Measurements from ENCODE around the gene CMBL. TPM values are rescaled to one million over a fixed set of nuclear protein-coding genes. Genes with fewer than 3 reads are reported as not detected.

Gene CMBL
- total and polyA plus RNA-seq, 2 of the 13 experiments (the other 11 are each of a cell fraction or from before 2014, with no cell fraction given) = 11.5 to 17.0 TPM

- TF ChIP-seq ZNF770 (CRISPR knock-in tag; IDR thresholded peaks at IDR 0.05) (peak; percentile 91), SMARCC2 (IDR thresholded peaks at IDR 0.05) (no peak), ATF2 (CRISPR knock-in tag; IDR thresholded peaks at IDR 0.05) (0 out of 2 replicates have a peak, but pooled peaks have one; percentile 11), ZSCAN29 (CRISPR knock-in tag; conservative IDR thresholded peaks at IDR 0.05) (no peak), SRSF9 (IDR thresholded peaks at IDR 0.05; ENCODE audit: borderline replicate concordance, insufficient read depth, low read depth, low read length, poor library complexity, severe bottlenecking) (no peak), ATF7-NPFF (CRISPR knock-in tag; IDR thresholded peaks at IDR 0.05; ENCODE audit: low read depth) (no peak), SNAPC4 (CRISPR knock-in tag; IDR thresholded peaks at IDR 0.05) (no peak), YEATS4 (CRISPR knock-in tag; IDR thresholded peaks at IDR 0.05; ENCODE audit: borderline replicate concordance) (peak; percentile 63; the same call in 1 of the 2 replicates), ZNF781 (CRISPR knock-in tag; IDR thresholded peaks at IDR 0.05; ENCODE audit: borderline replicate concordance, not compliant biosample characterization) (no peak), ZNF614 (CRISPR knock-in tag; IDR thresholded peaks at IDR 0.05; ENCODE audit: borderline replicate concordance) (peak; percentile 24; the same call in 1 of the 2 replicates), ZNF260 (CRISPR knock-in tag; IDR thresholded peaks at IDR 0.05; ENCODE audit: borderline replicate concordance, low read depth) (no peak), ZC3H4 (CRISPR knock-in tag; IDR thresholded peaks at IDR 0.05; ENCODE audit: borderline replicate concordance) (no peak), ATAD3A (CRISPR knock-in tag; IDR thresholded peaks at IDR 0.05) (no peak), ZNF674 (CRISPR knock-in tag; IDR thresholded peaks at IDR 0.05; ENCODE audit: low read depth) (no peak), MIER3 (CRISPR knock-in tag; IDR thresholded peaks at IDR 0.05; ENCODE audit: borderline replicate concordance) (no peak), ZNF230 (CRISPR knock-in tag; IDR thresholded peaks at IDR 0.05) (no peak), ZNF274 (CRISPR knock-in tag; IDR thresholded peaks at IDR 0.05) (peak; percentile 72; the same call in 1 of the 2 replicates)
- TF ChIP-seq, protein P1, sequence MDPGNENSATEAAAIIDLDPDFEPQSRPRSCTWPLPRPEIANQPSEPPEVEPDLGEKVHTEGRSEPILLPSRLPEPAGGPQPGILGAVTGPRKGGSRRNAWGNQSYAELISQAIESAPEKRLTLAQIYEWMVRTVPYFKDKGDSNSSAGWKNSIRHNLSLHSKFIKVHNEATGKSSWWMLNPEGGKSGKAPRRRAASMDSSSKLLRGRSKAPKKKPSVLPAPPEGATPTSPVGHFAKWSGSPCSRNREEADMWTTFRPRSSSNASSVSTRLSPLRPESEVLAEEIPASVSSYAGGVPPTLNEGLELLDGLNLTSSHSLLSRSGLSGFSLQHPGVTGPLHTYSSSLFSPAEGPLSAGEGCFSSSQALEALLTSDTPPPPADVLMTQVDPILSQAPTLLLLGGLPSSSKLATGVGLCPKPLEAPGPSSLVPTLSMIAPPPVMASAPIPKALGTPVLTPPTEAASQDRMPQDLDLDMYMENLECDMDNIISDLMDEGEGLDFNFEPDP (CRISPR knock-in tag; conservative IDR thresholded peaks at IDR 0.05) = no peak
These were observed at the start of gene CMBL (continued) for GRCh38 chr5:10307206-10308148.

All from HepG2 (cell line).